SK-N-SH treated with all-trans-retinoic acid at 6 μM for 48 hours (cell line): ENCODE data around the gene CSNK2A1.
A peak's percentile ranks its signal among the peaks of the same experiment; 100 is the strongest.

Experiments
- ATAC-seq: fragments of 200-7000 bp; cut with Tn5 transposase; 3 replicates; pipeline ENCODE4 v1.9.1; 2020; ENCODE audit warnings: mild to moderate bottlenecking, moderate library complexity
- ARNTL ChIP-seq: fragments of 450-650 bp; formaldehyde crosslinking; IDR thresholded peaks from 2 replicates; pipeline ENCODE4 v1.5.0; 2020; ENCODE audit warnings: low read depth, mild to moderate bottlenecking, moderate library complexity, borderline replicate concordance
- BACH2 ChIP-seq: fragments of 250-450 bp; sonication (Bioruptor Pico); IDR thresholded peaks from 2 replicates; pipeline ENCODE4 v1.9.0; 2021; ENCODE audit warnings: mild to moderate bottlenecking, borderline replicate concordance
- CREB5 ChIP-seq: fragments of 250-450 bp; sonication (Bioruptor Pico); IDR thresholded peaks from 2 replicates; pipeline ENCODE4 v1.5.1; 2020; ENCODE audit warnings: low read depth, mild to moderate bottlenecking, moderate library complexity
- CSDC2 ChIP-seq: fragments of 250-450 bp; sonication (Bioruptor Pico); IDR thresholded peaks from 2 replicates; pipeline ENCODE4 v1.5.0; 2020; ENCODE audit warnings: mild to moderate bottlenecking, moderate library complexity
- ESRRG ChIP-seq: fragments of 250-450 bp; sonication (Bioruptor Pico); IDR thresholded peaks from 2 replicates; pipeline ENCODE4 v1.6.1; 2021; ENCODE audit warnings: mild to moderate bottlenecking
- GLIS3 ChIP-seq: fragments of 250-450 bp; sonication (Bioruptor Pico); IDR thresholded peaks from 2 replicates; pipeline ENCODE4 v1.5.0; 2020; ENCODE audit warnings: mild to moderate bottlenecking, moderate library complexity
- ISL1 ChIP-seq: fragments of 250-450 bp; sonication (Bioruptor Pico); IDR thresholded peaks from 2 replicates; pipeline ENCODE4 v2.1.2; 2022; ENCODE audit warnings: mild to moderate bottlenecking, moderate library complexity
- OSR1 ChIP-seq: fragments of 250-450 bp; sonication (Bioruptor Pico); IDR thresholded peaks from 2 replicates; pipeline ENCODE4 v1.8.0; 2022; ENCODE audit warnings: moderate library complexity, mild to moderate bottlenecking, inconsistent platforms
- PATZ1 ChIP-seq: fragments of 250-450 bp; sonication (Bioruptor Pico); IDR thresholded peaks from 2 replicates; pipeline ENCODE4 v1.8.0; 2020; ENCODE audit warnings: mild to moderate bottlenecking, moderate library complexity, borderline replicate concordance
- PPARA ChIP-seq: fragments of 250-450 bp; sonication (Bioruptor Pico); IDR thresholded peaks from 2 replicates; pipeline ENCODE4 v1.5.0; 2020; ENCODE audit warnings: mild to moderate bottlenecking, borderline replicate concordance
- RARB ChIP-seq: fragments of 250-450 bp; sonication (Bioruptor Pico); IDR thresholded peaks from 2 replicates; pipeline ENCODE4 v1.8.0; 2021; ENCODE audit warnings: mild to moderate bottlenecking, moderate library complexity
- SNAI2 ChIP-seq: fragments of 250-450 bp; sonication (Bioruptor Pico); IDR thresholded peaks from 2 replicates; pipeline ENCODE4 v1.5.0; 2020; ENCODE audit warnings: mild to moderate bottlenecking, moderate library complexity
- TCF4 ChIP-seq: fragments of 250-450 bp; sonication (Bioruptor Pico); IDR thresholded peaks from 2 replicates; pipeline ENCODE4 v1.8.0; 2021; ENCODE audit warnings: mild to moderate bottlenecking, moderate library complexity, borderline replicate concordance
- TOX ChIP-seq: fragments of 250-450 bp; sonication (Bioruptor Pico); IDR thresholded peaks from 2 replicates; pipeline ENCODE4 v1.8.0; 2021; ENCODE audit warnings: mild to moderate bottlenecking, moderate library complexity, borderline replicate concordance
- ZC3H10 ChIP-seq: fragments of 250-450 bp; sonication (Bioruptor Pico); IDR thresholded peaks from 2 replicates; pipeline ENCODE4 v1.5.1; 2021; ENCODE audit warnings: mild to moderate bottlenecking, moderate library complexity
- ZFP3 ChIP-seq: fragments of 250-450 bp; sonication (Bioruptor Pico); IDR thresholded peaks from 2 replicates; pipeline ENCODE4 v1.5.0; 2020; ENCODE audit warnings: mild to moderate bottlenecking, moderate library complexity
- ZFP30 ChIP-seq: fragments of 450-650 bp; formaldehyde crosslinking; IDR thresholded peaks from 2 replicates; pipeline ENCODE4 v1.5.0; 2022; ENCODE audit warnings: mild to moderate bottlenecking, moderate library complexity
- ZNF565 ChIP-seq: fragments of 450-650 bp; formaldehyde crosslinking; conservative IDR thresholded peaks from 2 replicates; pipeline ENCODE4 v1.5.0; 2020; ENCODE audit warnings: low read depth, mild to moderate bottlenecking, moderate library complexity
- ZNF70 ChIP-seq: fragments of 450-650 bp; formaldehyde crosslinking; IDR thresholded peaks from 2 replicates; pipeline ENCODE4 v1.5.0; 2020; ENCODE audit warnings: mild to moderate bottlenecking, moderate library complexity
- ZNF8 ChIP-seq: fragments of 450-650 bp; formaldehyde crosslinking; IDR thresholded peaks from 2 replicates; pipeline ENCODE4 v1.5.0; 2020; ENCODE audit warnings: mild to moderate bottlenecking, moderate library complexity
- TF ChIP-seq, protein P1 (sequence below): fragments of 250-450 bp; sonication (Bioruptor Pico); IDR thresholded peaks from 2 replicates; pipeline ENCODE4 v1.8.0; 2021; ENCODE audit warnings: low read depth, mild to moderate bottlenecking, moderate library complexity, borderline replicate concordance
- TF ChIP-seq, protein P2 (sequence below): fragments of 250-450 bp; sonication (Bioruptor Pico); IDR thresholded peaks from 2 replicates; pipeline ENCODE4 v1.5.1; 2021; ENCODE audit warnings: mild to moderate bottlenecking, moderate library complexity

Gene CSNK2A1

DNA sequence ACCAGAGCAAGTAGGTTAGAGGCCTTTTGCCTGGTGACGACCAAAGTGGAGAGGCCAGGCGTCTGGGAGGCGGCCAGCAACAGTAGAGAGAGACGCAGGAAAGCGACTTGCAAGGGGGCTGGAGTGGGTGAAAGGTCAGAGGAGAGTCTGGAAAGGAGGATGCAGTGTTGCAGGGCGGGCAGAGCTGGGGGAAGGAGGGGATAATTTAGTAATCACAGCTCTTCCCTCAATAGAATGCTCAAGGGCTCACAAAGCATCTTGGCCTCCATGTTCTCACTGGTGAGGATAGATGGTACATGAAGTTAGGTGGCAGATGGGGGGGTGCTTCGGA, 41.3 kb upstream of the CSNK2A1 start:
- TF ChIP-seq OSR1 (CRISPR knock-in tag), result no peak
- TF ChIP-seq, protein P1, sequence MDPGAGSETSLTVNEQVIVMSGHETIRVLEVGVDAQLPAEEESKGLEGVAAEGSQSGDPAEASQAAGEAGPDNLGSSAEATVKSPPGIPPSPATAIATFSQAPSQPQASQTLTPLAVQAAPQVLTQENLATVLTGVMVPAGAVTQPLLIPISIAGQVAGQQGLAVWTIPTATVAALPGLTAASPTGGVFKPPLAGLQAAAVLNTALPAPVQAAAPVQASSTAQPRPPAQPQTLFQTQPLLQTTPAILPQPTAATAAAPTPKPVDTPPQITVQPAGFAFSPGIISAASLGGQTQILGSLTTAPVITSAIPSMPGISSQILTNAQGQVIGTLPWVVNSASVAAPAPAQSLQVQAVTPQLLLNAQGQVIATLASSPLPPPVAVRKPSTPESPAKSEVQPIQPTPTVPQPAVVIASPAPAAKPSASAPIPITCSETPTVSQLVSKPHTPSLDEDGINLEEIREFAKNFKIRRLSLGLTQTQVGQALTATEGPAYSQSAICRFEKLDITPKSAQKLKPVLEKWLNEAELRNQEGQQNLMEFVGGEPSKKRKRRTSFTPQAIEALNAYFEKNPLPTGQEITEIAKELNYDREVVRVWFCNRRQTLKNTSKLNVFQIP (CRISPR knock-in tag), result no peak
- no peak for TF ChIP-seq ZC3H10
- no peak for TF ChIP-seq CREB5 (CRISPR knock-in tag)
- TF ChIP-seq PPARA (CRISPR knock-in tag), result no peak
- TF ChIP-seq PATZ1 (CRISPR knock-in tag), result no peak
- TF ChIP-seq GLIS3 (CRISPR knock-in tag), result no peak
- no peak for TF ChIP-seq ZNF565 (CRISPR knock-in tag)
- TF ChIP-seq, protein P2, sequence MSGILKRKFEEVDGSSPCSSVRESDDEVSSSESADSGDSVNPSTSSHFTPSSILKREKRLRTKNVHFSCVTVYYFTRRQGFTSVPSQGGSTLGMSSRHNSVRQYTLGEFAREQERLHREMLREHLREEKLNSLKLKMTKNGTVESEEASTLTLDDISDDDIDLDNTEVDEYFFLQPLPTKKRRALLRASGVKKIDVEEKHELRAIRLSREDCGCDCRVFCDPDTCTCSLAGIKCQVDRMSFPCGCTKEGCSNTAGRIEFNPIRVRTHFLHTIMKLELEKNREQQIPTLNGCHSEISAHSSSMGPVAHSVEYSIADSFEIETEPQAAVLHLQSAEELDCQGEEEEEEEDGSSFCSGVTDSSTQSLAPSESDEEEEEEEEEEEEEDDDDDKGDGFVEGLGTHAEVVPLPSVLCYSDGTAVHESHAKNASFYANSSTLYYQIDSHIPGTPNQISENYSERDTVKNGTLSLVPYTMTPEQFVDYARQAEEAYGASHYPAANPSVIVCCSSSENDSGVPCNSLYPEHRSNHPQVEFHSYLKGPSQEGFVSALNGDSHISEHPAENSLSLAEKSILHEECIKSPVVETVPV (CRISPR knock-in tag), result no peak
- TF ChIP-seq BACH2 (CRISPR knock-in tag), result no peak
- TF ChIP-seq SNAI2 (CRISPR knock-in tag), result no peak
- TF ChIP-seq CSDC2 (CRISPR knock-in tag), result no peak
- ATAC-seq, result no peak

GRCh38 chr20:584161-584970, 40.8 kb upstream of the CSNK2A1 start:
- TF ChIP-seq ZFP30 (CRISPR knock-in tag), result no peak
- no peak for TF ChIP-seq CREB5 (CRISPR knock-in tag)
- no peak for TF ChIP-seq CSDC2 (CRISPR knock-in tag)
- no peak for TF ChIP-seq ARNTL (CRISPR knock-in tag)
- no peak for TF ChIP-seq ZNF565 (CRISPR knock-in tag)
- no peak for TF ChIP-seq ZFP3 (CRISPR knock-in tag)
- TF ChIP-seq BACH2 (CRISPR knock-in tag), result no peak
- TF ChIP-seq ZNF8, result no peak
- TF ChIP-seq, protein P2 (CRISPR knock-in tag), result no peak
- TF ChIP-seq RARB (CRISPR knock-in tag), result no peak
- TF ChIP-seq TOX (CRISPR knock-in tag), result no peak
- no peak for TF ChIP-seq ISL1 (CRISPR knock-in tag)
- no peak for TF ChIP-seq GLIS3 (CRISPR knock-in tag)
- no peak for TF ChIP-seq ZNF70 (CRISPR knock-in tag)
- TF ChIP-seq SNAI2 (CRISPR knock-in tag), result no peak
- no peak for TF ChIP-seq PPARA (CRISPR knock-in tag)
- no peak for TF ChIP-seq ESRRG (CRISPR knock-in tag)
- TF ChIP-seq TCF4 (CRISPR knock-in tag), result no peak
- peak; percentile 66 for ATAC-seq
